ENCODE data around the gene PTPRG. TPM values are rescaled to one million over a fixed set of nuclear protein-coding genes. Genes with fewer than 3 reads are reported as not detected.

Gene PTPRG
- total RNA-seq, 1 experiment from 2014 or later, result 69.3 TPM

DNA sequence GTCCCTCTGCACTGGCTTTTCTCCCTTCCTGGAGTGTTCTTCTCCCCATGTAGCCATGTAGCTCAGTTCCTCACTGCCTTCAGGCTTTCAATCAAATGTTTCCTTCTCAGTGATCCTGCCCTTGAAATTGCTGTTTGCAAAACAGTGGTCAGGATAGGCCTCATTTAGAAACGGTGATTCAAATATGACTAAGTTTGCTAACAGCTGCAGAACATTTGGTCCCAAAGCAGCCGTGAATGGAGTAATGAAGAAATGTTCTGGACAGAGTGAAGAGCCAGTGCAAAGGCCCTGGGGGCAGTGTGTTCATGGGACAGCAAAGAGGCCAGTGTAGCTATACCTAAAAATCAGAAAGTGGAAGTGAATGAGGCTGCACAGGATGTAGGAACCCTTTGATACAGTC lies 588.6 kb downstream of the PTPRG start:
- TF ChIP-seq, protein P1, sequence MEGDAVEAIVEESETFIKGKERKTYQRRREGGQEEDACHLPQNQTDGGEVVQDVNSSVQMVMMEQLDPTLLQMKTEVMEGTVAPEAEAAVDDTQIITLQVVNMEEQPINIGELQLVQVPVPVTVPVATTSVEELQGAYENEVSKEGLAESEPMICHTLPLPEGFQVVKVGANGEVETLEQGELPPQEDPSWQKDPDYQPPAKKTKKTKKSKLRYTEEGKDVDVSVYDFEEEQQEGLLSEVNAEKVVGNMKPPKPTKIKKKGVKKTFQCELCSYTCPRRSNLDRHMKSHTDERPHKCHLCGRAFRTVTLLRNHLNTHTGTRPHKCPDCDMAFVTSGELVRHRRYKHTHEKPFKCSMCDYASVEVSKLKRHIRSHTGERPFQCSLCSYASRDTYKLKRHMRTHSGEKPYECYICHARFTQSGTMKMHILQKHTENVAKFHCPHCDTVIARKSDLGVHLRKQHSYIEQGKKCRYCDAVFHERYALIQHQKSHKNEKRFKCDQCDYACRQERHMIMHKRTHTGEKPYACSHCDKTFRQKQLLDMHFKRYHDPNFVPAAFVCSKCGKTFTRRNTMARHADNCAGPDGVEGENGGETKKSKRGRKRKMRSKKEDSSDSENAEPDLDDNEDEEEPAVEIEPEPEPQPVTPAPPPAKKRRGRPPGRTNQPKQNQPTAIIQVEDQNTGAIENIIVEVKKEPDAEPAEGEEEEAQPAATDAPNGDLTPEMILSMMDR (conservative IDR thresholded peaks at IDR 0.05), result no peak
- no CpG with 5 or more reads among the region's 2 CpGs for WGBS (ENCODE audit: extremely low coverage, insufficient read length, low lambda C conversion rate)
- no peaks in the 10 kb centered on the region for H3K27me3 ChIP-seq (ENCODE audit: insufficient read depth, low read length)
- no peaks in the 10 kb centered on the region for H3K9me3 Mint-ChIP-seq
- H3K56ac ChIP-seq (ENCODE audit: insufficient read length, low read depth, low read length), result no peak overlapping the region
- H3K9me3 ChIP-seq (ENCODE audit: control insufficient read depth, low read depth, low read length), result no peaks in the 10 kb centered on the region
- H2BK5ac ChIP-seq (ENCODE audit: insufficient read length, low read length), result no peak overlapping the region
- H3K27ac Mint-ChIP-seq, result no peak overlapping the region
- no peaks in the 10 kb centered on the region for H3K79me2 ChIP-seq (ENCODE audit: insufficient read depth, low read length)
- no peaks in the 10 kb centered on the region; the same call in 1 of the 2 replicates for H3K27me3 Mint-ChIP-seq (ENCODE audit: low read depth)
- H3K79me1 ChIP-seq (ENCODE audit: insufficient read depth, low read depth, low read length, poor library complexity, severe bottlenecking), result no peaks in the 10 kb centered on the region
- no peak overlapping the region for H3K14ac ChIP-seq (ENCODE audit: insufficient read depth, low read length)
- no peak overlapping the region for H3K18ac ChIP-seq (ENCODE audit: insufficient read length, low read depth, low read length)
- H2BK120ac ChIP-seq (ENCODE audit: low read depth, low read length, poor library complexity, severe bottlenecking), result no peak overlapping the region
- no peak overlapping the region for H3K23ac ChIP-seq (ENCODE audit: insufficient read length, low read depth, low read length)
- H2BK12ac ChIP-seq (ENCODE audit: insufficient read length, low read depth, low read length), result no peak overlapping the region
- no peak overlapping the region for H3K4me2 ChIP-seq (ENCODE audit: insufficient read depth, insufficient read length, low read length)
- no peaks in the 10 kb centered on the region for H4K20me1 ChIP-seq (ENCODE audit: control insufficient read depth, insufficient read depth, insufficient read length)
- no peak overlapping the region for H4K5ac ChIP-seq (ENCODE audit: insufficient read length, low read depth, low read length)
- no peak overlapping the region for H2BK15ac ChIP-seq (ENCODE audit: low read depth, low read length)
- peaks cover 8 to 9% of the 10 kb centered on the region in 2 experiments for H3K4me1 Mint-ChIP-seq
- no peak overlapping the region for H3K4ac ChIP-seq (ENCODE audit: low read depth, low read length)
- H3T11ph ChIP-seq (ENCODE audit: low read length), result no peak overlapping the region
- no peak overlapping the region for H4K91ac ChIP-seq (ENCODE audit: insufficient read length, low read depth, low read length)
- H3K27ac ChIP-seq (ENCODE audit: insufficient read length, low read depth, low read length), result no peak overlapping the region
- H3K9ac ChIP-seq (ENCODE audit: extremely low read depth, insufficient read length, low read length), result no peak overlapping the region
- no peak overlapping the region for H2AK5ac ChIP-seq (ENCODE audit: insufficient read length, low read length)
- H3K4me1 ChIP-seq (ENCODE audit: insufficient read depth, low read length), result no peaks in the 10 kb centered on the region
- no peaks in the 10 kb centered on the region for H3K23me2 ChIP-seq (ENCODE audit: insufficient read length, low read depth, low read length, poor library complexity, severe bottlenecking)
- DNase-seq, result no peak
- H3K4me3 Mint-ChIP-seq, result no peak overlapping the region
- no peak overlapping the region for H2AFZ ChIP-seq (ENCODE audit: low read length)
- no peak overlapping the region for H2BK20ac ChIP-seq (ENCODE audit: low read depth, low read length, poor library complexity, severe bottlenecking)
- peaks cover 0 to 2% (median 0%) of the 10 kb centered on the region in 3 experiments; a peak in 1 of 7 replicates for H3K36me3 Mint-ChIP-seq (ENCODE audit: insufficient read depth in 1 of 3, low read depth in 3 of 3)
- H4K8ac ChIP-seq (replicated peaks; ENCODE audit: insufficient read length, low read depth, low read length), result no peak overlapping the region
